ENCODE results near the gene FAT4. TPM values are rescaled to one million over a fixed set of nuclear protein-coding genes. Genes with fewer than 3 reads are reported as not detected.

FAT4 gene, protein sequence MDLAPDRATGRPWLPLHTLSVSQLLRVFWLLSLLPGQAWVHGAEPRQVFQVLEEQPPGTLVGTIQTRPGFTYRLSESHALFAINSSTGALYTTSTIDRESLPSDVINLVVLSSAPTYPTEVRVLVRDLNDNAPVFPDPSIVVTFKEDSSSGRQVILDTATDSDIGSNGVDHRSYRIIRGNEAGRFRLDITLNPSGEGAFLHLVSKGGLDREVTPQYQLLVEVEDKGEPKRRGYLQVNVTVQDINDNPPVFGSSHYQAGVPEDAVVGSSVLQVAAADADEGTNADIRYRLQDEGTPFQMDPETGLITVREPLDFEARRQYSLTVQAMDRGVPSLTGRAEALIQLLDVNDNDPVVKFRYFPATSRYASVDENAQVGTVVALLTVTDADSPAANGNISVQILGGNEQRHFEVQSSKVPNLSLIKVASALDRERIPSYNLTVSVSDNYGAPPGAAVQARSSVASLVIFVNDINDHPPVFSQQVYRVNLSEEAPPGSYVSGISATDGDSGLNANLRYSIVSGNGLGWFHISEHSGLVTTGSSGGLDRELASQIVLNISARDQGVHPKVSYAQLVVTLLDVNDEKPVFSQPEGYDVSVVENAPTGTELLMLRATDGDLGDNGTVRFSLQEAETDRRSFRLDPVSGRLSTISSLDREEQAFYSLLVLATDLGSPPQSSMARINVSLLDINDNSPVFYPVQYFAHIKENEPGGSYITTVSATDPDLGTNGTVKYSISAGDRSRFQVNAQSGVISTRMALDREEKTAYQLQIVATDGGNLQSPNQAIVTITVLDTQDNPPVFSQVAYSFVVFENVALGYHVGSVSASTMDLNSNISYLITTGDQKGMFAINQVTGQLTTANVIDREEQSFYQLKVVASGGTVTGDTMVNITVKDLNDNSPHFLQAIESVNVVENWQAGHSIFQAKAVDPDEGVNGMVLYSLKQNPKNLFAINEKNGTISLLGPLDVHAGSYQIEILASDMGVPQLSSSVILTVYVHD (N-terminal part only)
- total RNA-seq (2021; ENCODE audit: unreplicated experiment), result 0.71 TPM
- polyA plus RNA-seq (2012), result 0.39 and 0.62 TPM in 2 replicates
- percentile 26 among the genes with signal in this experiment for Bru-seq, nascent RNA
- percentile 27 among the genes with signal in this experiment for BruChase-seq, experiment 1, labeled RNA remaining after a 6-hour chase
- percentile 27 among the genes with signal in this experiment for BruChase-seq, experiment 2, labeled RNA remaining after a 2-hour chase
- long read RNA-seq, partial matches to known transcripts, result 0 of 1 reads
- long read RNA-seq, other reads (novel, unspliced or antisense), result 1 of 1 reads

DNA sequence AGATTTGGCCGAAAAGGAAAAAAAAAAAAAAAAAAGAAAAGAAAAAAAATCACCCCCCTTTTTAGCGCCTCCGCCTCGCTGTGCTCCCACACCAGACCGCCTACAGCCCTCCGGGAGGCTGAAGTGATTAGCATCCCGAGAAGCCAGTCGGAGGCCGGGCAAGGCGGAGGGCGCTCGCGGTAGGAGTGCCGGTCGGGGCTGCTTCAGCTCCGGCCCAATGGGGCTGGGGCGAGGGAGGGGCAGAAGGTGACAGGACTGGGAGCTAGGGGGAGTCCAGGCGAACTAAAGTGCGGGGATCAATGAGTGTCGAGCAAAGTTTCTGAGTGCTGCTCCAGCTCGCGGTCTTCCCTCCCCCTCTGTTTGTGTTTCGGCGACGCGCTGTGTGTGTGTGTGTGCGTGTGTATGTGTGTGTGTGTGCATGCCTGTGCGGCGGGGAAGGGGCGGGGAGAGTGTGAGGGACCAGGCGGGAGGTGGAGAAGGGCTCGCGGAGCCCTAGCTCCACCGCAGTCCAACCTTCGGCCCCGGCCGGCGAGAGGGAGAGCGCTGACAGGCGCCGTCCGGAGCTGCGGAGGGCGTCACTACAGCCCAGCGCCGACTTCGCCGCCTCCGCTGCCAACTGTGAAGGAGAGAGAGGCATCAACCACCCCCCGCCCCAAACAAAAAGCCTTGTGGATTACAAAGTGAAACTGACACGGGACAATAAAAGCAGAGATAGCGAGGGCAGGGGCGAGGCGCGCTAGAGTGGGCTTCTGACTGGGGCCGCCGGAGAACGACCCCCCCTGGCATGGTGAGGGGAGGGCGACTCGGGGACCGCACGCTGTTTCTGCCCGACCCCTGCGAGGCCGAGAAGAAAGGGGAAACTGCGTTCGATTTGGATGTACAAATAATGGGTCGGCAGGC is at the start of gene FAT4:
TSS of gene FAT4 (plus strand) at position 280 of the 900 bp plus-strand sequence. CDS start 1,457 bp downstream, outside the sequence.
- ChIA-PET POLR2A (interaction anchor here (1.0 kb wide), 1 partner anchor 436 kb away, joined by 6 read pairs; no protein-coding TSS in a partner anchor), RAD21 (ENCODE audit: low non-redundant PET in 1 of 2, low total read pairs in 2 of 2, uncharacterized antibody in 2 of 2, unreplicated experiment in 2 of 2) (interaction anchor here (0.6 to 1.8 kb wide), 5 partner anchors 8 to 436 kb away, joined by 3 to 9 read pairs (median 4); no protein-coding TSS in a partner anchor), CTCF (interaction anchor here (0.7 to 2.8 kb wide), 7 partner anchors 421 to 1313 kb away, joined by 3 to 50 read pairs (median 5); no protein-coding TSS in a partner anchor)
- Histone ChIP-seq H3K9ac (ENCODE audit: low read length) (peak within 1 kb of the TSS; percentile 62), H3K36me3 (ENCODE audit: control insufficient read depth in 1 of 2, insufficient read depth in 2 of 2, low read length in 2 of 2) (no peaks in the 10 kb centered on the region), H3K27ac (ENCODE audit: low read depth, low read length) (peak within 1 kb of the TSS; percentile 51; the same call in 1 of the 2 replicates), H3K27me3 (ENCODE audit: insufficient read depth, low read length) (no peaks in the 10 kb centered on the region), H4K20me1 (ENCODE audit: insufficient read depth) (no peaks in the 10 kb centered on the region), H3K4me1 (ENCODE audit: control insufficient read depth in 1 of 2, insufficient read depth in 2 of 2, low read length in 2 of 2) (peaks cover 11 to 15% of the 10 kb centered on the region in 2 experiments; a peak in 3 of 4 replicates), H3K4me3 (replicated peaks in 1 of 2; ENCODE audit: low read depth in 1 of 2, low read length in 2 of 2) (peak within 1 kb of the TSS; percentile 80 to 95), H3K4me2 (ENCODE audit: low read length) (peak within 1 kb of the TSS; percentile 98), H2AFZ (ENCODE audit: low read depth, low read length, poor library complexity, severe bottlenecking) (peak within 1 kb of the TSS; percentile 97), H3K79me2 (ENCODE audit: insufficient read depth, low read length) (no peaks in the 10 kb centered on the region), H3K9me2 (ENCODE audit: insufficient read depth) (no peaks in the 10 kb centered on the region), H3K9me3 (ENCODE audit: control insufficient read depth in 1 of 2, insufficient read depth in 1 of 2, low read depth in 1 of 2, low read length in 2 of 2) (no peaks in the 10 kb centered on the region)
- TF ChIP-seq ELF1 (IDR thresholded peaks at IDR 0.05; ENCODE audit: borderline replicate concordance, low read depth), result no peak
- TF ChIP-seq CEBPB (IDR thresholded peaks at IDR 0.05; ENCODE audit: low read depth), result no peak
- peak; percentile 66 for TF ChIP-seq SP1 (IDR thresholded peaks at IDR 0.05; ENCODE audit: low read depth)
- peak; percentile 53 for TF ChIP-seq POLR2AphosphoS5 (IDR thresholded peaks at IDR 0.05; ENCODE audit: low read depth, low read length)
- TF ChIP-seq, protein P1, sequence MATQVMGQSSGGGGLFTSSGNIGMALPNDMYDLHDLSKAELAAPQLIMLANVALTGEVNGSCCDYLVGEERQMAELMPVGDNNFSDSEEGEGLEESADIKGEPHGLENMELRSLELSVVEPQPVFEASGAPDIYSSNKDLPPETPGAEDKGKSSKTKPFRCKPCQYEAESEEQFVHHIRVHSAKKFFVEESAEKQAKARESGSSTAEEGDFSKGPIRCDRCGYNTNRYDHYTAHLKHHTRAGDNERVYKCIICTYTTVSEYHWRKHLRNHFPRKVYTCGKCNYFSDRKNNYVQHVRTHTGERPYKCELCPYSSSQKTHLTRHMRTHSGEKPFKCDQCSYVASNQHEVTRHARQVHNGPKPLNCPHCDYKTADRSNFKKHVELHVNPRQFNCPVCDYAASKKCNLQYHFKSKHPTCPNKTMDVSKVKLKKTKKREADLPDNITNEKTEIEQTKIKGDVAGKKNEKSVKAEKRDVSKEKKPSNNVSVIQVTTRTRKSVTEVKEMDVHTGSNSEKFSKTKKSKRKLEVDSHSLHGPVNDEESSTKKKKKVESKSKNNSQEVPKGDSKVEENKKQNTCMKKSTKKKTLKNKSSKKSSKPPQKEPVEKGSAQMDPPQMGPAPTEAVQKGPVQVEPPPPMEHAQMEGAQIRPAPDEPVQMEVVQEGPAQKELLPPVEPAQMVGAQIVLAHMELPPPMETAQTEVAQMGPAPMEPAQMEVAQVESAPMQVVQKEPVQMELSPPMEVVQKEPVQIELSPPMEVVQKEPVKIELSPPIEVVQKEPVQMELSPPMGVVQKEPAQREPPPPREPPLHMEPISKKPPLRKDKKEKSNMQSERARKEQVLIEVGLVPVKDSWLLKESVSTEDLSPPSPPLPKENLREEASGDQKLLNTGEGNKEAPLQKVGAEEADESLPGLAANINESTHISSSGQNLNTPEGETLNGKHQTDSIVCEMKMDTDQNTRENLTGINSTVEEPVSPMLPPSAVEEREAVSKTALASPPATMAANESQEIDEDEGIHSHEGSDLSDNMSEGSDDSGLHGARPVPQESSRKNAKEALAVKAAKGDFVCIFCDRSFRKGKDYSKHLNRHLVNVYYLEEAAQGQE (IDR thresholded peaks at IDR 0.05; ENCODE audit: low read depth), result no peak
- 0 out of 2 replicates have a peak, but pooled peaks have one; percentile 37 for TF ChIP-seq CBX3 (IDR thresholded peaks at IDR 0.05; ENCODE audit: low read depth)
- TF ChIP-seq TCF7L2 (IDR thresholded peaks at IDR 0.05; ENCODE audit: borderline replicate concordance, extremely low read depth, insufficient read depth, insufficient read length), result peak; percentile 9
- peak; percentile 56 for TF ChIP-seq MAX (IDR thresholded peaks at IDR 0.05)
- no peak for TF ChIP-seq FOSL1 (IDR thresholded peaks at IDR 0.05; ENCODE audit: low read depth)
- no TSS peak for BruUV-seq (replicated peaks)
- ATAC-seq, result peak; percentile 96
- intact Hi-C loops (cut with micrococcal nuclease), result loop anchor here (1.0 to 5.0 kb wide), 4 partner anchors 428 to 1267 kb away; no protein-coding TSS in a partner anchor
- DNase-seq (ENCODE audit: low read depth, low spot score), result peak; percentile 85

Data from HCT116 (cell line).